Hematopoietic multipotent progenitor cell (in vitro differentiated cells): ENCODE results near the gene FADS2. TPM values are rescaled to one million over a fixed set of nuclear protein-coding genes. Genes with fewer than 3 reads are reported as not detected.

Experiments
- DNase-seq, 3 donors: peaks; one replicate each; pipeline ENCODE4 v3.0.0-alpha.2; 2011 to 2015; ENCODE audit warnings: low read depth in 2 of 3, low spot score in 2 of 3
- total RNA-seq: library from RNA; depleted of rRNA; stranded (reverse); fragments of >200 nt; gene quantifications from one replicate; pipeline ENCODE4 v1.2.3, GENCODE V29; 2012

Gene FADS2
- total RNA-seq, 1 donor = 110 TPM

- no peak for DNase-seq
Measured at GRCh38 chr11:61883327-61883726, 55.2 kb downstream of the FADS2 start.

GRCh38 chr11:61883947-61884346 is 55.8 kb downstream of the FADS2 start:
- no peak for DNase-seq

- DNase-seq = no peak
Measured at GRCh38 chr11:61885166-61885778, 57.2 kb downstream of the FADS2 start.

GRCh38 chr11:61885784-61886580 is 57.9 kb downstream of the FADS2 start:
- DNase-seq = no peak

- no peak for DNase-seq
Measured at GRCh38 chr11:61886643-61887042, 58.5 kb downstream of the FADS2 start.

GRCh38 chr11:61887839-61888494 is 59.9 kb downstream of the FADS2 start:
- DNase-seq = no peak

GRCh38 chr11:61888590-61888989 is 60.5 kb downstream of the FADS2 start:
- DNase-seq = no peak

GRCh38 chr11:61889831-61890230 is 61.7 kb downstream of the FADS2 start:
- no peak for DNase-seq

GRCh38 chr11:61890529-61891330 is 62.6 kb downstream of the FADS2 start:
- DNase-seq = peak; percentile 18 to 70 (median 47)

GRCh38 chr11:61891331-61892084 is 63.4 kb downstream of the FADS2 start, which contains the start of gene FADS3:
TSS of gene FADS3 (minus strand) at chr11:61891545. CDS start at chr11:61891381, 164 bp downstream.
- DNase-seq = peak; percentile 40 to 84 (median 81)

GRCh38 chr11:61892085-61892370 is 63.9 kb downstream of the FADS2 start:
- no peak for DNase-seq

GRCh38 chr11:61893981-61894380 is 65.9 kb downstream of the FADS2 start:
- peak in 1 of 3 donors; percentile 66 for DNase-seq

GRCh38 chr11:61895046-61895717 is 67.1 kb downstream of the FADS2 start:
- DNase-seq = no peak

GRCh38 chr11:61895718-61896059 is 67.6 kb downstream of the FADS2 start:
- DNase-seq = no peak

GRCh38 chr11:61896665-61897386 is 68.7 kb downstream of the FADS2 start:
- DNase-seq = no peak

- peak; percentile 53 to 86 (median 69) for DNase-seq
Measured at GRCh38 chr11:61897387-61898246, 69.5 kb downstream of the FADS2 start.

- DNase-seq = no peak
Measured at GRCh38 chr11:61898247-61898582, 70.1 kb downstream of the FADS2 start.

- peak; percentile 81 to 93 (median 90) for DNase-seq
Measured at GRCh38 chr11:61899146-61899841, 71.2 kb downstream of the FADS2 start.
